Measurements from ENCODE around the gene SMC2. TPM values are rescaled to one million over a fixed set of nuclear protein-coding genes. Genes with fewer than 3 reads are reported as not detected.

Gene SMC2
- total RNA-seq, 4 donors from 2014 or later, result 2.5 to 6.2 (median 4.6) TPM

- DNase-seq (no peak), ATAC-seq (no peak)
- intact Hi-C loops (cut with DNase I; ENCODE audit: low total_unique reads) (no loop called here), in situ Hi-C loops (cut with MboI; ENCODE audit: low sequenced_read_pairs in 4 of 4) (no loop called here)
- Histone ChIP-seq H3K36me3 (peaks cover 0 to 29% of the 10 kb centered on the region in 2 donors), H3K4me3 (no peak overlapping the region), H3K27me3 (no peaks in the 10 kb centered on the region), H3K27ac (no peak overlapping the region), H3K4me1 (no peaks in the 10 kb centered on the region), H3K9me3 (no peaks in the 10 kb centered on the region)
- TF ChIP-seq CTCF (IDR thresholded peaks at IDR 0.05 in 4 of 5, conservative IDR thresholded peaks at IDR 0.05 in 1 of 5) (no peak), POLR2A (IDR thresholded peaks at IDR 0.05) (no peak)
Measured at GRCh38 chr9:104121022-104121421, 26.9 kb downstream of the SMC2 start.

- TF ChIP-seq CTCF (IDR thresholded peaks at IDR 0.05 in 4 of 5, conservative IDR thresholded peaks at IDR 0.05 in 1 of 5) (no peak), POLR2A (IDR thresholded peaks at IDR 0.05) (no peak)
- peaks cover 0 to 28% of the 10 kb centered on the region in 2 donors for H3K36me3 ChIP-seq
Measured at GRCh38 chr9:104138243-104138868, 44.2 kb downstream of the SMC2 start.

GRCh38 chr9:104142799-104143549 is 48.9 kb downstream of the SMC2 start:
- Histone ChIP-seq H3K36me3 (no peaks in the 10 kb centered on the region), H3K27ac (no peak overlapping the region), H3K27me3 (no peaks in the 10 kb centered on the region), H3K4me1 (no peaks in the 10 kb centered on the region), H3K9me3 (no peaks in the 10 kb centered on the region), H3K4me3 (no peak overlapping the region)
- TF ChIP-seq CTCF (IDR thresholded peaks at IDR 0.05 in 4 of 5, conservative IDR thresholded peaks at IDR 0.05 in 1 of 5), result no peak
- TF ChIP-seq POLR2A (IDR thresholded peaks at IDR 0.05), result no peak
- in situ Hi-C loops (cut with MboI; ENCODE audit: low sequenced_read_pairs in 4 of 4) (no loop called here), intact Hi-C loops (cut with DNase I; ENCODE audit: low total_unique reads) (no loop called here)
- DNase-seq (no peak), ATAC-seq (no peak)

More at GRCh38 chr9:104138243-104138868, 44.2 kb downstream of the SMC2 start:
- intact Hi-C loops (cut with DNase I; ENCODE audit: low total_unique reads) (no loop called here), in situ Hi-C loops (cut with MboI; ENCODE audit: low sequenced_read_pairs in 4 of 4) (no loop called here)
- Histone ChIP-seq H3K27me3 (no peaks in the 10 kb centered on the region), H3K27ac (no peak overlapping the region), H3K4me3 (no peak overlapping the region), H3K9me3 (no peaks in the 10 kb centered on the region), H3K4me1 (no peaks in the 10 kb centered on the region)
- DNase-seq (no peak), ATAC-seq (no peak)

- TF ChIP-seq CTCF (IDR thresholded peaks at IDR 0.05 in 4 of 5, conservative IDR thresholded peaks at IDR 0.05 in 1 of 5) (no peak), POLR2A (IDR thresholded peaks at IDR 0.05) (no peak)
- Histone ChIP-seq H3K4me1 (no peaks in the 10 kb centered on the region), H3K27me3 (no peaks in the 10 kb centered on the region), H3K27ac (no peak overlapping the region), H3K9me3 (no peaks in the 10 kb centered on the region), H3K36me3 (no peaks in the 10 kb centered on the region), H3K4me3 (no peak overlapping the region)
- ATAC-seq (no peak), DNase-seq (no peak)
- in situ Hi-C loops (cut with MboI; ENCODE audit: low sequenced_read_pairs in 4 of 4), result no loop called here
- intact Hi-C loops (cut with DNase I; ENCODE audit: low total_unique reads), result no loop called here
Measured at GRCh38 chr9:104143550-104143910, 49.4 kb downstream of the SMC2 start.
